GM12872 (cell line): Measurements from ENCODE around the gene RNF220.

Source experiments
- TF ChIP-seq, protein P1 (sequence below): IDR thresholded peaks from 3 replicates; pipeline ENCODE4 v1.5.1; 2011; ENCODE audit warnings: low read depth, mild to moderate bottlenecking, low read length, moderate library complexity; ENCODE audit not compliant: insufficient read depth

The RNF220 gene

DNA sequence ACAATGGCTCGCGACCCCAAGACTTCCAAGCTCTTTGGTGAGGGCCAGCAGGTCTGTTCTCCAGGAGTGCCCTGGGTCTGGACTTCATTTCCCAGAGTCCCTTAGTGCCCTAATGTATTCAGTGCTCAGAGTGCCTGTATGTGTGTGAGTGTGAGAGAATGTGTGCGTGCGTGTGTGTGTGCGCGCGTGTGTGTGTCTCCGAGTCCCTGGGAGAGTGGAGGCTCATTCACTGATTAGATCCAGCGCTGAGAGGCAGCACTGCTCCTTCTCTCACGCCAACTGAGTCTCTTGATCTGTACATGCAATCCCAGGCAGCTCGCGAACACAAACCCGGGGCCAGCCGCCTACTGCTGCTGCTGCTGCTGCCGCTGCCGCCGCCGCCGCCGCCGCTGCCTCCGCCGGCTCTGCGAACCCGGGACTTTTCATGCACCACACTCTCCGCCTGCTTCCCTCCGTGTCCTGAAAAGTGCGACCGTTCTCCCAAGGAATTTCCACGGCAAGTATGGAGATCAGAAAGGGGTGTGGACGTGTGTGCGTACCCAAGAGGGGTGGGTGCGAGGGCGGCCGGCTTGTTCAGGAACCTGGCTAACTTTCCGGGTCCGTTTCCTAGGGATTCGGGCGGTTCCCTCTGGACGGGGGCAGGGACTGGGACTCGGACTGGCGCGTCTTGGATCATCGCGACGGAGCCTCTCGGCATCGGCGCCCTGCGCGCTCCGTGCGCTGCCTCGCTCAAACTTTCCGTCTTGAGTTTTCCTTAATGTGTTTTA, at the start of gene RNF220:
RNF220 (plus strand) TSS at position 225 of the 767 bp plus-strand sequence.
- TF ChIP-seq, protein P1, sequence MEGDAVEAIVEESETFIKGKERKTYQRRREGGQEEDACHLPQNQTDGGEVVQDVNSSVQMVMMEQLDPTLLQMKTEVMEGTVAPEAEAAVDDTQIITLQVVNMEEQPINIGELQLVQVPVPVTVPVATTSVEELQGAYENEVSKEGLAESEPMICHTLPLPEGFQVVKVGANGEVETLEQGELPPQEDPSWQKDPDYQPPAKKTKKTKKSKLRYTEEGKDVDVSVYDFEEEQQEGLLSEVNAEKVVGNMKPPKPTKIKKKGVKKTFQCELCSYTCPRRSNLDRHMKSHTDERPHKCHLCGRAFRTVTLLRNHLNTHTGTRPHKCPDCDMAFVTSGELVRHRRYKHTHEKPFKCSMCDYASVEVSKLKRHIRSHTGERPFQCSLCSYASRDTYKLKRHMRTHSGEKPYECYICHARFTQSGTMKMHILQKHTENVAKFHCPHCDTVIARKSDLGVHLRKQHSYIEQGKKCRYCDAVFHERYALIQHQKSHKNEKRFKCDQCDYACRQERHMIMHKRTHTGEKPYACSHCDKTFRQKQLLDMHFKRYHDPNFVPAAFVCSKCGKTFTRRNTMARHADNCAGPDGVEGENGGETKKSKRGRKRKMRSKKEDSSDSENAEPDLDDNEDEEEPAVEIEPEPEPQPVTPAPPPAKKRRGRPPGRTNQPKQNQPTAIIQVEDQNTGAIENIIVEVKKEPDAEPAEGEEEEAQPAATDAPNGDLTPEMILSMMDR = no peak

DNA sequence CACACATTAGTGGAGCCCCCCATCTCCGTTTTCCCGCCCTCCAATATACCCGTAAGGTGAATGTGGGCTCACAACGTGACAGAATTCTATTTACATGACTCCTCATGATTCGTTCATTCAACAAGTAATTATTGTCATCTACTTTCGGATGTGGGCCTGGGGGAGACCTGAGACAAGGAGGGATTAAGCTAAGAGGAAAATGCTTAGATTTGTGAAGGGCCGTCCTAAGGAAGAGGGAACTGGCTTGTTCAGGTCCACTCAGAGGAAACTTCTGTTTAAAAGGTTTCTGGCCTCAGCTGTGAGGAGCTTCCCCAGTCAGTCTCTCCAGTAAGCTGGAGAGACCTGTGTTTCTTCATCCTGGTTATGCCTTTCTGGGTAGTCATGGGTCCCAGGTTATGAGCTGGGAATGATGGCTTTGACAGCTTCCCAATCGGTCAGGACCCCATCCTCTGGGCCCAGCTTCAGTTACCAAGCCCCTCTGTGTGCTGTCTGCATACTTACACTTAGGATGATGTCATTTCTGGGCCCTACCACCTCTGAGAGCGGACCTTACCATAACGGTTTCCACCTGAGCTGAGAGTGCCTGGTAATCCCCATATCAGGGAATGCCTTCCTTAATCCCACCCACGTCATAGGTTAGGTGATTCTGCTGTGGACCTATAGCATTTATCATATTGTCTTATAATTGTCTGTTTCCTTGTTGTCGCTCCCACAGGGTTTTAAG, 49.3 kb upstream of the RNF220 start:
- TF ChIP-seq, protein P1 = no peak

DNA sequence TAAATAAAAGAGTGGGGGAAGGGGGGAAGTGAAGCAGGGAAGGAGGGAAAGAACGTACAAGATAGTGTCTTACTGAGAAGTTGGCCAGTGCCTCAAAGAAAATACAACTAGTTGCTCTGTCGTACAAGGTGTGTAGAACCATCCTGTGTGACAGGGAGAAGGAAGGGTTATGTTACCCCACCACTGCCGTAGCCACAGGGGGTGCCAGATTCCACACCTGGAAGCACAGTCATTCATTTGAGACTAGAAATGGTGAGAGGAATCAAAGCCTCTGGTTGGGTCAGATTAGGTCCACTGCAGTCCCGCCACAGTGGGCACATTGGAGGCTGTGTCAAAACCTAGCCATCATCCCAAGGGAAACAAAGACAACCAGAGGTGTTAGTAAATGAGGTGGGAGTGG, 47.3 kb upstream of the RNF220 start:
- TF ChIP-seq, protein P1 = no peak

DNA sequence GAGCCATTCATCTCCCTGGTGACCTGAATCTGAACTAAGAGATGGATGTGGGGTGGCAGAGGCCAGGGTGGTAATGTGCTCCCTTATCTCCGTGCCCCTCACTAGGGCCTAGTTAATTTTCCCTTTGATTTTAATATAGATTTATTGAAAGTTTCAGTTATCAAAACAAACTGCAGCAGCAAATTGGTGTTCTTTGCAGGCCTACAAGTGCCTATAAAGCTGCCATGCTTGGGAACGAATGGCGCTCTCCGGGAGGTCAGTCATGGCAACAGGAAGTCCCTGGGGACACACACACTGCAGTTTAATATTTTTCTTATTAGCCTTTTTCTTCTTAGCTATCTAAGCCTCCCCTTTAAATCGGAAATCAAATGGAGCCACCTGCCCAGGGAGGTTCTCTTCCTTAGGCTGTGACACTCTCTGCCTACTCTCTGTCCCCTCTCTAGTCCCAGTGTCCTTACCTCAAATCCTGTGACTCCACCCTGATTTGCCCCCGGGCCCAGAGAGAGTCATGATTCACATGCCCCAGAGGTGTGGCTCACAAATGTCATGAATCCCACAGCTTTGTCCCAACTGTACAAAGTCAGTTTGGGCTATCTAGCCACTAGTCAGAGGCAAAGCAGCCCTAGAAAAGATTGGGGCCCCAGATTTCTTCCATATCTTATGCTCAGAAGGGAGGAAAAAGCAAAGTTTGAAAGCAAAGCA, 45.7 kb upstream of the RNF220 start:
- TF ChIP-seq, protein P1 = no peak

DNA sequence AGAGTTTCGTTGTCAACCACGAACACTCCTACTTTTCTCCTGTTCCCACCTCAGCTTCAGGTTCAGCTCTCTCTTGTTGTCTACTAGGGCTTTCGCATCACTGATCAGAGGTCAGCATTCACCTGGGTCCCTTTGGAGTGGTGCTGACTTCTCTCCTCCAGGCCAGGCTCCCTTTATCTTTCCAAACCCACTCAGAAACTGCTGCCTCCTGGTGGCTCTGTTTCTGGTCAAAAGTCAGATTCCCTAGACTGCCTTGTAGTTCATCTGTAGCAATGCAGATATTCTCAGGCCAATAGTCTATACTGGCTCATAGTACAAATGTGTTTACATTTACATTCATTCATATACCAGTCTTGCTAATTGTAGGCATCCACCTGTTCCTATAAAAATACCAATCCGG, 43.6 kb upstream of the RNF220 start:
- TF ChIP-seq, protein P1 = no peak

DNA sequence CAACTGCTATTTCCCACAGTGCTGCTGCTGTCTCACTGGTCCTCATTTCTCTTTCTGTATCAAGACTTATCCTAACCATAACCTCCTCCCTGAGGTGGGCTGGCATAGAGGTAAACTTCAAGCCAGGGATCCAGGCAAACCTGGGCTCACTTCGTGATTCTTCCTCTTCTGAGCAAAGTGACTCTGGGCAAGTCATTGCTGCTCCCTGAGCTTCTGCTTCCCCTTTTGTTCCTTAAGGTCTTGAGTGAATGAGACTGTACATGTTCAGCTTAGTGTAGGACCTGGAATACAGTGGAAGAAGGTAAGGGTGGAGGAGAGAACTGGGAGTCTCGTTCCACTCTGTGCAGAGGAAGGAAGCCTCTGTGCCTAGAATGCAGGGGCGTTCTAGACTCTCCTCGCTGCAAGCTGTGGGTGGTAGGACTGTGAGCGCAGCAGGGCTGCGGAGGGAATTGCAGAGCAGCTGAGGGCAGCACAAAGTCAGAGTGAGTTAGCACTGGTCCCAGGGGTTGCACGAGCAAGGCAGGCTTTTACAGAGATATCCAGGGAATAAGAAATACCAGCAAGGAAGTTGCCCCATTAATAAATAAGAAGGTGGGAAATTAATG, 38.6 kb upstream of the RNF220 start:
- TF ChIP-seq, protein P1 = no peak

DNA sequence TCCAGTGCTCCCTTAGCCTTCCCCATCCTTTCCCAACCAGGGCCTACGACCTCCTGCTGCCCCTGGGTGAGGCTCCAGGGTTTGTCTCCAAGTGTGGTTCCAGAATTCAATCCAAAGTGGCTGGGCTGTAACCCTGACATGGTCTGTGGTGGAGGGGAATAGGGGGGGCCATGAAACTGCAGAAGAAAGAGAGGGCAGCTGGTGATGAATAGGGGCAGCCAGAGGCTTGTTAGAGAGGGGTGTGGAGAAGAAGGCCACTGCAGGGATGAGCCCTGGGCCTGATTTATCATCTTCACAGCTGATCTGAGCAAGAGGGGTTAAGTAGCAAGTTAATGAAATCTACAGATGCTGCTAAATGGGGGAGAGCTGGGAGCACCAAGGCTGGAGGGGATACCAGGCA, 37.1 kb upstream of the RNF220 start:
- TF ChIP-seq, protein P1 = no peak
